Jurkat, Clone E6-1 (cell line): ENCODE data around the gene PNMA1.
A peak's percentile ranks its signal among the peaks of the same experiment; 100 is the strongest.

Experiments used
- DNase-seq: peaks from one replicate; pipeline ENCODE4 v3.0.0-alpha.2; 2011; ENCODE audit warnings: low read depth, low spot score
- H3K4me3 ChIP-seq: 2 replicates; pipeline ENCODE4 v1.5.1; 2011; ENCODE audit warnings: mild to moderate bottlenecking, low read length, control low read depth, moderate library complexity

The PNMA1 gene

DNA sequence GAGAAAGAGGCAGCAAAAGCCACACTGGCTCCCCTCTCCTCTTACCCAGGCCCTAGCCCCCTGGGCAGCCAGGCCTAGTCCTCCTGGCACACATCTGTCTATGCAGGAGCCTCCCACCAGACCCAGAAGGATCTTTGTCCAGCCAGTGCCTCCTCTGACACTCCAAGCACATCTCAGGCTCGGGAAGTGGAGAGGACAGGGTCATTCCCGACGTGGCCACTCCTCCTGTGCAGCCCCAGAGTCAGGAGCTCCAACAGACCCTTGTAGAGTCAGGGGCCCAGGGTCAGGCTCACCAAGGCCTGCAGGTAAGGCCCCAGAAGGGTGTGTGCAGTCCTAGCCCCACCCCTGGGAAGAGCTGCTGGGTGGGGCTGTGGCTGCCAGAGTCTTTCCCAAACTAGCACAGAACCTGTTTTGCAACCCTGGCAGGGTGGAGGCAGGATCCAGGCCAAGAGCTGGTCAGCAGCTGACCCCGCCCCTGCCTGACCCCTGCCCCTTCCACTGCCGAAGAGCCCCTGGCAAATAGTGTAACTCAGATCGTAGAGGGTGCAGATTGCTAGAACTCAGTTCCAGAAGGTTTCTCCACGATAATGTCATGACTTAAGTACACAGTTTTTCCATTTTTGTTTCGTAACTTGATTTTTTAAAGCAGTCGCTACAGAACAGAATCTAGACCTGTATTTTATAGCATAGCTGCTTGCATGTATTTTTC, 26.6 kb upstream of the PNMA1 start:
- H3K4me3 ChIP-seq = peak overlapping the region; percentile 52
- no peak for DNase-seq

GRCh38 chr14:73739899-73740617, 25.9 kb upstream of the PNMA1 start:
- H3K4me3 ChIP-seq = no peak overlapping the region
- no peak for DNase-seq

GRCh38 chr14:73739174-73739898, 25.2 kb upstream of the PNMA1 start:
- H3K4me3 ChIP-seq = no peak overlapping the region
- DNase-seq = no peak

- no peak for DNase-seq
- H3K4me3 ChIP-seq = no peak overlapping the region
Observed at GRCh38 chr14:73738518-73739173, 24.5 kb upstream of the PNMA1 start.

DNA sequence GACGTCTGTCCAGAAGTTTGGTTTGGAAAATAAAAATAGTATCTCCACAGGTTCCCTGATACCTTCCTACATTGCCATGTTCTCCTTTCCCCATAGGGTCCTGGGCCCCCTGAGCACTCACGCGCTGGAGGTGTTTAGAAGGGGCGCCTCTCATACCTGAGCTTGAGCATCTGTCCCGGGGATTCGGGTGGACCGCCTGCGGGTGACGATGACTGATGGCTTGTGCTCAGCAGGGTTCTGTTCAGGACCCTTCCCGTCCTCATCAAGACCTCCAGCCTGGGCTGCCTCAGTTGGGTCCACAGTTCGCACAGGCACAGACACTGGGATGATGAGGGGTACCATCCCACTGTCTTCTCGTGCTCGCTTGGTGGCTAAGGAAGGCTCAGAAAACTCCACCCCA, 22.7 kb upstream of the PNMA1 start:
- no peak overlapping the region for H3K4me3 ChIP-seq
- DNase-seq = no peak

DNA sequence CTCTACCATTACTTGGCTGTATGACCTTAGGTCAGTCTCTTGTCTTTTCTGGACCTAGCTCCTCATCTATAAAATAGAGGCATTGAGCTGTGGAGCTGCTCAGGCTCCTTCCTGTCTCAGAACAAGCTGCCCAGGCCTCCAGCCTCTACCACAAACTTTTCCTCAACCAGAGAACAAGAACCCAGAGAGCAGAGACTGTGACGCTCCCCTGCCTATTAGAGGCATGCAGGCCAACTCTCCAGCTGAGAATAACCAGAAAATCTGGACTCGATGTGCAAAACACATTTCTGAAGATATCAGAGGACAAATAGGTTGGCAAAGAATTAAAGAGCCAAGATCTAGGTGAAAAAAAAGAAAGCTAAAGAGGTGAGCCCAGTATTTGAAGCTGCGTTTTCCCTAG, 17.8 kb upstream of the PNMA1 start:
- no peak for DNase-seq
- no peak overlapping the region for H3K4me3 ChIP-seq

DNA sequence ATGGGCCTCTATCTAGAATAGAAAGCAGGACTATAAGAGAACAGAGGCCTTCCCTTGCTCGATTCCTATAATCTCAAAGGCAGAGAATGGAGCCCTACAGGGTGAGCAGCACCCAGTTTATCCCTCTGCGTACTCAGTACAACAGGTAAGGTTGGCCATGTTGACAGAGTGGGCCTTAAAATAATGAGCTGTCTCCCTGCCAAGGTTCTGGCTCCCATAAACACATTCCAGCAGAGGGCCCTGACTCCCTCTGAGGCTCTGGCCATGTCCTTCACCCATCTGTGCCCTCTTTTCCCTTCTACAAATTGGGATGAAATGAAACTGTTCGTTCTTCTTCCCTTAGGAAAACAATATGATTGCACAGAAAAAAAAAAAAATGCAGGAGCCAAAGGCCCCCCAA, 16.9 kb upstream of the PNMA1 start:
- H3K4me3 ChIP-seq = no peak overlapping the region
- DNase-seq = no peak

DNA sequence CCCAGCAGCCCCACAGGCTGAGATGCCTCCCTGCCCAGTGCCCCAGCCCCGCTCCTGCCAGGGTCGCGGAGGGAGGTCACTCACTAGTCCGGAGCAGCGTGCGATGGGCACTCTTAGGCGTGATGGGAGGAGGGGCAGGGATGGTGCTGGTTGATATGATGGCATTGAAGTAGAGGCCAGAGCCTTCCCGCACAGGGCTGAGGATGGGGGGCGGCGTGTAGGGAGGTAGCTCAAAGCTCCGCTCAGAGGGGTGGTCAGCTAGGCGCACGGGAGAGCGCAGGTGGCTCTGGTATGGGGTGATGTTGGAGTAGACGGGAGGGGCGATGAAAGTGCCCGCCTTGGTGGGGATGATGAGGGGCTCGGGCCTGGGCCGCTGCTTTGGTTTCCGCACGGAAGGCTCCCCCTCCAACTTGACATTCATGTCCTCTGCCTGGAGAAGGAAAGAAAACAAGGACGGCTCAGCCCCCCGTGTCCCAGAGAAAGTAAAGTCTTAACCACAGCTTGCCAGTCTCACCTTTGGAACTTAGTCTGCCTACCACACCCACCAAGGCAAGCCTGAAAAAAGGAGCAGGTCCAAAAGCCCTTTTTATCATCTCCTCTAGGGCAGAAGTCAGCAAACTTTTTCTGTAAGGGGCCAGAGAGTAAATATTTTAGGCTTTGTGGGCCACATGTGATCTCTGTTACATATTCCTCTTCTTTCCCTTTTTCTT, 15.5 kb upstream of the PNMA1 start:
- H3K4me3 ChIP-seq = no peak overlapping the region
- DNase-seq = no peak

DNA sequence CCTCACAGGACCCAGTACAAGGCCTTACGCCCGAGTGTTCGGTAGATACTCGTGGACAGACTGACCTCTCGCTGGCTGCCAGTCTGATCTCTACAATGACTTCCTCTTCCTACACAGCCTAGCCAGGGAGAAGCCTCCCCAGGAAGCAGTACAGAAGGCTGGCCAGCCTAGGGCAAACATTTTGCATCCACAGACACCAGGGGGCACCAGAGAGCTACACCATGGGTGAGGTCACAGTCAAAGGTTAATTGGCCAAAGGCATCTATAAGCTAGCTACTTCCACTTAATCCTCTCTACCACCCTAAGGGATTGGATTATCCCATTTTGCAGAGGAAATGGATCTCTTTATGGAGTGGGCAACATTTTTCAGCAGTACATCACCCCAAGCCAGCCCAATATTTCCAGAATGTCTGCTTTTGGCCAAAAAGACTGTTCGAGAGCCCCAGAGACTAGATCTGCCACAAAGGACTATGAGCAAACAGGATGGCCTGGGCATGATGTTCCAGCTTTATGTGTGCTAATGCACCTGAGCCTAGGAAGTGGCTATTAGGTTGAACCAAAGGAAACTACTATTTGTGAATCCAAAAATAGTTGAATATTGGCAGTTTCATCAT, 14.6 kb upstream of the PNMA1 start:
- DNase-seq = peak; percentile 69
- H3K4me3 ChIP-seq = no peak overlapping the region

DNA sequence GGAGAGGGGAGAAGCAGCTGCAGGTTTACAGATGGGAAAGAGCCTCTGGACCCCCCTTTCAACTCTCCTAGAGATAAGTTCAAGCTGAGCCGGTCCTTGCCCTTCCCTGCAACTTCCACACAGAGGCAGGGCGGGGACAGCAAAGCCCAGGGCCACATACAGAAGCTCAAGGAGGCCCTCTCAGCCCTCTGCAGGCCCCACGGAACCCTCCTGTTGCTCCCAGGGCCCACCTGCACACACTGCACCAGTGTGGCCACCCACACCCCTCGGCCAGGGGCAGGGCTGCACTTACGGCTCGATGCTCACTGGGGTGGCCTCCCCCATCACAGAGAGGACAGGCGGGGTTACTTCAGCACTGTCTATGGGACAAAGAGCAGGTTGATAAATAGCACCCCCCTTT, 13.0 kb upstream of the PNMA1 start:
- no peak for DNase-seq

GRCh38 chr14:73726025-73726961, 12.1 kb upstream of the PNMA1 start:
- H3K4me3 ChIP-seq = no peak overlapping the region
- DNase-seq = no peak

More for the DNA sequence above, 13.0 kb upstream of the PNMA1 start:
- H3K4me3 ChIP-seq = no peak overlapping the region

- no peak for DNase-seq
- no peak overlapping the region for H3K4me3 ChIP-seq
Observed at GRCh38 chr14:73725116-73726024, 11.2 kb upstream of the PNMA1 start.

- no peak overlapping the region for H3K4me3 ChIP-seq
- DNase-seq = no peak
Observed at GRCh38 chr14:73724696-73725095, 10.5 kb upstream of the PNMA1 start.

GRCh38 chr14:73723797-73724661, 9.8 kb upstream of the PNMA1 start:
- no peak overlapping the region for H3K4me3 ChIP-seq
- DNase-seq = no peak

GRCh38 chr14:73723406-73723796, 9.2 kb upstream of the PNMA1 start:
- no peak for DNase-seq
- no peak overlapping the region for H3K4me3 ChIP-seq

DNA sequence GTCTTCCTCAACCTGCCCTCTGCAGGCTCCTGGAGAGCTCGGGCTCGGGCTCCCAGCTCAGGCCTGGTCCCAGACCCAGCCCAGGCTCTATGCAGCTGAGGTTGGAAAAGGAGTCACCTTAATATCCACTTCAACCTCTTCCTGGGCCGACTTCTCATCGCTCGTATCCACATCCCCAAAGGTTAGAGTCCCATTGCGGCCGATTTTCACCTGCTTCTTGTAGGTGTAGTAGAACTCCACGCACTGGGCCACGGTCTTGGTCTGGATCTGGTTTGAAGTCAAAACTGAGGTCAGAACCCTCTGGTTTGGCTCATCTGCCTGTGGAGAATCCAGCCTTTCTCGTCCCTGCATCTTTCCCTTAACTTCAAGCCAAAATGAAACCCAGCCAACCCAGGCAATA, 8.4 kb upstream of the PNMA1 start:
- no peak overlapping the region for H3K4me3 ChIP-seq
- no peak for DNase-seq
